Fibroblast of lung (primary cell): Measurements from ENCODE around the gene CST11.

Experiments used
- CTCF ChIP-seq, 2 donors: IDR thresholded peaks in 1 of 2; conservative IDR thresholded peaks in 1 of 2; 1 replicate in 1 of 2; 2 replicates in 1 of 2; pipeline ENCODE4 v1.5.1; 2011 to 2012; ENCODE audit warnings: low read length in 2 of 2, control low read depth in 1 of 2, inconsistent platforms in 1 of 2, low read depth in 1 of 2, mild to moderate bottlenecking in 1 of 2
- EZH2 ChIP-seq: IDR thresholded peaks from 2 replicates; pipeline ENCODE4 v1.5.1; 2012; ENCODE audit warnings: low read length, control low read depth, mild to moderate bottlenecking; ENCODE audit errors: missing control alignments

GRCh38 chr20:23477223-23477622 is 24.5 kb upstream of the CST11 start:
- TF ChIP-seq CTCF (conservative IDR thresholded peaks at IDR 0.05 in 1 of 2, IDR thresholded peaks at IDR 0.05 in 1 of 2; ENCODE audit: low read depth in 1 of 2, low read length in 2 of 2): no peak
- no peak for TF ChIP-seq EZH2
